ENCODE data around the gene RDH5.

DNA sequence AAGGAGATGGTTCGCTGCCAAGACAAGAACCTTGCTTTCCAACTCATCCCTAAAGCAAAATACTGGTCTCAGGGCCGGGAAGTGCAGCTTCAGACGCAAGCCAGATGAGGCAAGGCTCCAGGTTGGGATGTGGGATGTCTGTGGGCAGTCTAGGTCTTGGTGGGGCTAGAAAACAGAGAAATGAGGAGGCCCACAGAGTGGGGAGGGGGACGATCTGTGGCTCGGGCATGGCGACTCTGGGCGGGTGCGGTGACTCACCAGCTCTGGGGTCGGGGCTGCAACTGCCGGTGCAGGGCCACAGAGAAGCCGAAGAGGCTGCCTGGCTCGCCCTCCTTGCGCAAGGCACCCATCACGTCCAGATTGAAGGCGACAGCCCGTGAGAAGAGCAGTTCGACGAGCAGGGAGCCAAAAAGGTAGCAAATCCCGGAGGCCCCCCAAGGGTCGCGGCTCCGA is 12.9 kb upstream of the RDH5 start:
- TF ChIP-seq POLR2A (IDR thresholded peaks at IDR 0.05) (no peak), CTCF (IDR thresholded peaks at IDR 0.05) (no peak)

All from heart left ventricle (tissue), 13 donors.